Lower lobe of right lung (tissue), 2 donors: ENCODE results near the gene MAP2K6. TPM values are rescaled to one million over a fixed set of nuclear protein-coding genes. Genes with fewer than 3 reads are reported as not detected.

Source experiments
- ATAC-seq, 2 donors: fragments of 200-7000 bp; cut with Tn5 transposase; one replicate each; pipeline ENCODE4 v1.9.1; 2020 to 2022; ENCODE audit warnings: mild to moderate bottlenecking in 2 of 2, moderate library complexity in 2 of 2
- DNase-seq: peaks from one replicate; pipeline ENCODE4 v3.0.0-alpha.2; 2020
- H3K27ac ChIP-seq: fragments of 200-600 bp; one replicate; pipeline ENCODE4 v1.8.0; 2022
- H3K27me3 ChIP-seq: fragments of 200-600 bp; one replicate; pipeline ENCODE4 v1.8.0; 2022; ENCODE audit warnings: low read depth
- H3K36me3 ChIP-seq: fragments of 200-600 bp; one replicate; pipeline ENCODE4 v1.8.0; 2022; ENCODE audit warnings: mild to moderate bottlenecking
- H3K4me1 ChIP-seq: fragments of 200-600 bp; one replicate; pipeline ENCODE4 v1.8.0; 2022
- H3K4me3 ChIP-seq: fragments of 200-600 bp; one replicate; pipeline ENCODE4 v1.8.0; 2022; ENCODE audit warnings: mild to moderate bottlenecking
- H3K9me3 ChIP-seq: fragments of 200-600 bp; one replicate; pipeline ENCODE4 v1.8.0; 2022
- intact Hi-C: fragments of 100-400 bp; cut with DNase I; formaldehyde crosslinking; loops from one replicate; pipeline ENCODE4 v1.11.0; 2022
- total RNA-seq: library from RNA; stranded (reverse); fragmentation: NEBNext Ultra II Directional; extraction: Animal tissue kit (Norgen Biotek cat#: 25700); gene quantifications from one replicate; pipeline ENCODE4 v1.2.1, GENCODE V29; 2021
- TF ChIP-seq, protein P1 (sequence below): fragments of 200-600 bp; IDR thresholded peaks from one replicate; pipeline ENCODE4 v1.8.0; 2022; ENCODE audit warnings: antibody characterized with exemption, mild to moderate bottlenecking
- donor health status: DM: no; HTN: yes; CAD: no; lungs with severe emphysema.

The MAP2K6 gene
- total RNA-seq, 1 donor from 2014 or later: 6.3 TPM

DNA sequence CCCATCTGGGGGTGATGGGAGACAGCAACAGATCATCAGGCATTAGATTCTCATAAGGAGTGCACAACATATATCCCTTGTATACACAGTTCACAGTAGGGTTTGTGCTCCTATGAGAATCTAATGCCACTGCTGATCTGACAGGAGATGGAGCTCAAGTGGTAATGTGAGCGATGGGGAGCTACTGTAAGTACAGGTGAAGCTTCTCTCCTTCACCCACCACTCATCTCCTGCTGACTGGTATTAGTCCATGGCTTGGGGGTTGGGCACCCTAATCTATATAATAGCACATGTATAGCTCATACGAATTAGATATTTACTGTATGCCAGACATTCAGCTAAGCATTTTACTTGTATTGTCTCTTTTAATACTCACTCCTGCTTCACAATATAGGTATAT, 101.7 kb downstream of the MAP2K6 start:
- DNase-seq (no peak), ATAC-seq (no peak)
- TF ChIP-seq, protein P1, sequence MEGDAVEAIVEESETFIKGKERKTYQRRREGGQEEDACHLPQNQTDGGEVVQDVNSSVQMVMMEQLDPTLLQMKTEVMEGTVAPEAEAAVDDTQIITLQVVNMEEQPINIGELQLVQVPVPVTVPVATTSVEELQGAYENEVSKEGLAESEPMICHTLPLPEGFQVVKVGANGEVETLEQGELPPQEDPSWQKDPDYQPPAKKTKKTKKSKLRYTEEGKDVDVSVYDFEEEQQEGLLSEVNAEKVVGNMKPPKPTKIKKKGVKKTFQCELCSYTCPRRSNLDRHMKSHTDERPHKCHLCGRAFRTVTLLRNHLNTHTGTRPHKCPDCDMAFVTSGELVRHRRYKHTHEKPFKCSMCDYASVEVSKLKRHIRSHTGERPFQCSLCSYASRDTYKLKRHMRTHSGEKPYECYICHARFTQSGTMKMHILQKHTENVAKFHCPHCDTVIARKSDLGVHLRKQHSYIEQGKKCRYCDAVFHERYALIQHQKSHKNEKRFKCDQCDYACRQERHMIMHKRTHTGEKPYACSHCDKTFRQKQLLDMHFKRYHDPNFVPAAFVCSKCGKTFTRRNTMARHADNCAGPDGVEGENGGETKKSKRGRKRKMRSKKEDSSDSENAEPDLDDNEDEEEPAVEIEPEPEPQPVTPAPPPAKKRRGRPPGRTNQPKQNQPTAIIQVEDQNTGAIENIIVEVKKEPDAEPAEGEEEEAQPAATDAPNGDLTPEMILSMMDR: no peak
- Histone ChIP-seq H3K27ac (no peak overlapping the region), H3K4me1 (no peaks in the 10 kb centered on the region), H3K9me3 (no peaks in the 10 kb centered on the region), H3K4me3 (no peak overlapping the region), H3K36me3 (peaks cover 28% of the 10 kb centered on the region), H3K27me3 (no peaks in the 10 kb centered on the region)
- intact Hi-C loops: no loop called here

DNA sequence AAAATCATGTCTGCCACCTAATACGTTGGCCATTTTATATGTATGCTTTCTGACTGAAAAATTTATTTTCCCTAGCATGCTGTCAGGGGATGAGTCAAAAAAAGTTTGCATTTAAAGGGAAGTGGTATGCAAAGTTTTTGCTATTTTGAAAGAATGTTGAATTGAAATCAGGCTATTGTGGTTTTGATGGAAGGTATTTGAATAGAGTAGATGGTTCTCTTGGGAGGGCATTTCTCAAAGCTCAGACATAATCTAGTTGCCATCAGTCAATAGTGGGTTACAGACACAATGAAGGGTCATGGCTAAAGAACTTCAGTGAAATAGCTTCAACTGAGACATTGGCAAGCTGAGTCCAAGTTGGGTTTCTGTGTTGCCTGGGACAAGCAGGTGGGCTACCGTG, 102.4 kb downstream of the MAP2K6 start:
- intact Hi-C loops: no loop called here
- DNase-seq: no peak
- TF ChIP-seq, protein P1: no peak
- ATAC-seq: no peak
- no peak overlapping the region for H3K4me3 ChIP-seq
- H3K4me1 ChIP-seq: no peaks in the 10 kb centered on the region
- peaks cover 28% of the 10 kb centered on the region for H3K36me3 ChIP-seq
- no peaks in the 10 kb centered on the region for H3K27me3 ChIP-seq
- no peak overlapping the region for H3K27ac ChIP-seq
- H3K9me3 ChIP-seq: no peaks in the 10 kb centered on the region

DNA sequence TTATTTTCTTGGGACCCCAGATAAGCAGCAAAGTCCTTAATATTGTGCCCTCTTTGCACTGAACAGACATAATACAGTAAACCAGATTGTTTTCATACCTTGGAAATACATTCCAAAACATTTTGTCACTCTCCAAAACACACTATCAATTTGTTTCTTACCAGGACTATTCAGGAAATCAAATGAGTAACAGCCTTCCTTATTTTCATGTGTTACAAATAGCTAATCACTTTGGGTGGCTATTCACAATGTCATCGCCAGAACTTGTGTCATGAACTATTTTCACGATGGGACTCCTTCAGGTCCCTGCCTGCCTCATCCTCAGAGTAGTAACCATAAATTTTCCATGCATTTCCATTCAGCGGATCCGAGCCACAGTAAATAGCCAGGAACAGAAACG, 104.5 kb downstream of the MAP2K6 start:
- no peak for ATAC-seq
- H3K36me3 ChIP-seq: peaks cover 28% of the 10 kb centered on the region

DNA sequence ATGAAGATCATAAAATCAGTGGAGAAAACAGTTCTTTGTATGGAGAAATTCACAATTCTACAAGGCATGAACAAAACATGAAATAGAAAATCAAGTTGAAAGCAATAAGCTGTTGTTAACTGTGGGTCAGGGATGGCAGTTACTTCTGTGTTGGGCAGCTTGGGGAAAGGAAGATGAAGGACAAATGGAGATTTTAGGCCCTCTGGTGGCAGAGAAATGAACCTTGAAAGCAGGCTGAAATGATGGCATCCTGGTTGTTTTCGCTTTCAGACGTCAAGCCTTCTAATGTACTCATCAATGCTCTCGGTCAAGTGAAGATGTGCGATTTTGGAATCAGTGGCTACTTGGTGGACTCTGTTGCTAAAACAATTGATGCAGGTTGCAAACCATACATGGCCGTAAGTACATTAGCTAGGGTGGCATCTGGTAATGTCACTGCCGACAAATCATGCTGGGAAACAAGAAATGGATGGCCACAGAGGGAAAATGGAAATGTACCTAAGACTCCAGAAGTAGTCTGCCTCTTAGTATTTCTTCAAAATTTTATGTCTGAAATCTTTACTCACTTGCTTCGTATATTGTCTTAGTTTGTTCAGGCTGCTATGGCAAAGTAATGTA, 108.9 kb downstream of the MAP2K6 start:
- ATAC-seq: peak in 1 of 2 donors; percentile 43
- intact Hi-C loops: no loop called here

More for the DNA sequence above, 104.5 kb downstream of the MAP2K6 start:
- H3K9me3 ChIP-seq: no peaks in the 10 kb centered on the region
- H3K27me3 ChIP-seq: no peaks in the 10 kb centered on the region
- TF ChIP-seq, protein P1: no peak
- intact Hi-C loops: no loop called here
- H3K27ac ChIP-seq: no peak overlapping the region
- H3K4me1 ChIP-seq: no peaks in the 10 kb centered on the region
- no peak overlapping the region for H3K4me3 ChIP-seq
- no peak for DNase-seq

DNA sequence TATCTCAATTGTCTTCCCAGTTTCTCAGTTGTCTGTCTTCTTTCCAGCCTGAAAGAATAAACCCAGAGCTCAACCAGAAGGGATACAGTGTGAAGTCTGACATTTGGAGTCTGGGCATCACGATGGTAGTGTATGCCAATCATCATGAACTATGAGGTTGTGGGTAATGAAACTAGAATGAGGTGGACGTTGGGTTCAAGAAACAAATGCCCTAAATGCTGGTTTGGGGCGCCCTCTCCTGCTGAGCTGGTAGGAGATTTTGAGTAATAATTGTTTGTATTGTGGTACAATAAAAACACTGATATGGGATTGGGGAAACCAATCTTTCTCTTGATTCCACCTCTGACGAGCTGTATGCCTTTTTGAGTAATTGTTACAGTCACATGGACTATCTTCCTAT, 110.4 kb downstream of the MAP2K6 start:
- H3K9me3 ChIP-seq: no peaks in the 10 kb centered on the region
- no peak for DNase-seq
- H3K4me3 ChIP-seq: no peak overlapping the region
- no peaks in the 10 kb centered on the region for H3K4me1 ChIP-seq
- H3K27me3 ChIP-seq: no peaks in the 10 kb centered on the region
- H3K27ac ChIP-seq: no peak overlapping the region
- ATAC-seq: no peak
- peaks cover 15% of the 10 kb centered on the region for H3K36me3 ChIP-seq
- TF ChIP-seq, protein P1: no peak
- intact Hi-C loops: no loop called here

More for the DNA sequence above, 108.9 kb downstream of the MAP2K6 start:
- TF ChIP-seq, protein P1: peak; percentile 68
- no peak overlapping the region for H3K27ac ChIP-seq
- H3K36me3 ChIP-seq: peaks cover 25% of the 10 kb centered on the region
- no peaks in the 10 kb centered on the region for H3K4me1 ChIP-seq
- no peak overlapping the region for H3K4me3 ChIP-seq
- H3K27me3 ChIP-seq: no peaks in the 10 kb centered on the region
- DNase-seq: no peak
- no peaks in the 10 kb centered on the region for H3K9me3 ChIP-seq
